Erythroblast (primary cell): ENCODE measurements around the gene FILIP1.

Experiments
- DNase-seq, 2 experiments: peaks; one replicate each; lab custom pipeline; 2025; lab: John Stamatoyannopoulos, UW
- GATA1 ChIP-seq: IDR thresholded peaks from 2 replicates; pipeline ENCODE4 v1.6.1; 2011; ENCODE audit warnings: low read depth, mild to moderate bottlenecking, control low read depth, low read length, moderate library complexity
- POLR2A ChIP-seq: IDR thresholded peaks from 2 replicates; pipeline ENCODE4 v1.6.1; 2011; ENCODE audit warnings: mild to moderate bottlenecking, low read length

Gene FILIP1

GRCh38 chr6:75493400-75494064 is at the start of gene FILIP1:
Gene FILIP1 (minus strand): TSS chr6:75493800. CDS start chr6:75414972, 78,828 bp downstream.
- no peak for DNase-seq
- TF ChIP-seq GATA1 = no peak
- TF ChIP-seq POLR2A = no peak

GRCh38 chr6:75543311-75543710 is 49.7 kb upstream of the FILIP1 start:
- DNase-seq = no peak
- TF ChIP-seq GATA1 (no peak), POLR2A (no peak)

DNA sequence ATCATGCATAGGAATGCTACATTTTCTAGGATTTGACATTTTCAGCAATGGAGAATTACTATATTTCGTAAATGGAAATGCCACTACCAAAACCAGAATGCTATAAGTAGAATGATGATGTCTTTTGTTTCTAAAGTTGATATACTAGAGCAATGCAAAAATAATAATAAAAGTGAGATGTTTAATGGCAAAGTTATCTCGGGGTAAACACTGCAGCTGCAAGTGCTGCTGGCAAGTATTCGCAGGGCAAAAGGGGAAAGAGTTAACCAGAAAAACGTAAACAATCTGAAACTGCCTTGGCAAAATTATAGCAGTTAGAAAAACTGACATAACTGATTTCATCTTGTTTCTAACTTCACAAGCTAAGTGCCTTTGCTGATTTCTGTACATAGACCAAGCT is 45.5 kb upstream of the FILIP1 start:
- TF ChIP-seq GATA1 (no peak), POLR2A (no peak)
- no peak for DNase-seq

DNA sequence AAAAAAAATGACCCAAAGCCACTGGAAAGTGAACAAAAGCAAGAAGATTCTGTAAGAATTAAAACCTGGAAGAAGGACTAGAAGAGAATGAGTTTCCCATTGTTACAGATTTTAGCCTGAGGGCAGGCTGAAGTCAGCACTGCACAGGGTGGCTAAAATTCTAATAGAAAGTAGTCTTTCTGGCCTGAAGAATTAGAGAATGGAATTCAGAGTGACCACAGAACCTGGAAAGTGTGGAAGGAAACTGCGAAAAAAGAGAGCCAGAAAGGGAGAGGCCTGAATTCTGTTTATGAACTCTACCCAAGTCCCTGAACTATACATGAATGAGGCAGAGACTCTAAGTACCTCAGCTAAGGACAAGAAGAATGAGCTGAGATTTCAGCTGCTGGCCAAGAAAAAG is 38.9 kb upstream of the FILIP1 start:
- TF ChIP-seq GATA1 = no peak
- TF ChIP-seq POLR2A = no peak
- DNase-seq = no peak

- no peak for TF ChIP-seq GATA1
- TF ChIP-seq POLR2A = no peak
- DNase-seq = no peak
Measured at GRCh38 chr6:75531174-75531573, 37.6 kb upstream of the FILIP1 start.

DNA sequence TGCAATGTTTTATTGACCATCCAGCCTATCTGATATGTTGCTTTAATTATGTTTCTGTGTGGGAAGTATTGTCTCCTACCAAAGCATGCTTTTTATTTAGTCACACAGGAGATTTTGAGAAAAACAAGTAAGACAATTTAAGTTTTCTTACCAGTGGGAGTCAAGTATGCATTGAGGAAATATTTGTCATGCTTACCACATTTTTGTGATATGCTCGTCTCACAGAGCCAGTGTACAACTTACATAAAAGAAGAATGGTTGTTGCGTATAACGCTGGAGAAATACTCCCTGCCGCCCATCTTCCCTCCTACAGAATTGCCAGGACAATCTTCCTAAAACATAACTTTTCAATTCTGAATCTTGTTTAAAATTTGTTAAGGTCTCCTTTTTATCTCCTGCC is 37.1 kb upstream of the FILIP1 start:
- TF ChIP-seq POLR2A (no peak), GATA1 (no peak)
- no peak for DNase-seq

- no peak for DNase-seq
- TF ChIP-seq POLR2A = no peak
- no peak for TF ChIP-seq GATA1
Measured at GRCh38 chr6:75528423-75528822, 34.8 kb upstream of the FILIP1 start.

GRCh38 chr6:75526502-75527127 is 33.0 kb upstream of the FILIP1 start:
- TF ChIP-seq GATA1 = no peak
- TF ChIP-seq POLR2A = no peak
- DNase-seq = peak; percentile 61 to 77

DNA sequence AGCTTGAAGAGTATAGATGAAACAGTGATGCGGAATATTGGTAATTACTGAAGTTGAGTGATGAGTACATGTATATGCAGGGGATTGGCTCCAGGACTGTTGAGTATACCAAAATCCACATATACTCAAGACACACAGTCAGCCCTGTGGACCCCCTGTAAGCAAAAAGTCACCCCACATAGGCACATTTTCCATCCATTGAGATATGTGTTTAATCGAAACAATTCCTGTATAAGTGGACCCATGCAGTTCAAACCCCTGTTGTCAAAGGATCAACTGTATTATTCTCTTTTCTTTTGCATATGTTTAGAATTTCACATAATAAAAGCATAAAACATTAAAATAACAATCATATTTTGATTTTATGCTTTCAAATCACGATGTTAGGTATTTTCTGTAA is 32.1 kb upstream of the FILIP1 start:
- TF ChIP-seq GATA1 (no peak), POLR2A (no peak)
- no peak for DNase-seq

GRCh38 chr6:75524322-75524972 is 30.8 kb upstream of the FILIP1 start:
- no peak for DNase-seq
- TF ChIP-seq POLR2A (no peak), GATA1 (no peak)

- no peak for DNase-seq
- TF ChIP-seq GATA1 (no peak), POLR2A (no peak)
Measured at GRCh38 chr6:75516757-75517156, 23.2 kb upstream of the FILIP1 start.

DNA sequence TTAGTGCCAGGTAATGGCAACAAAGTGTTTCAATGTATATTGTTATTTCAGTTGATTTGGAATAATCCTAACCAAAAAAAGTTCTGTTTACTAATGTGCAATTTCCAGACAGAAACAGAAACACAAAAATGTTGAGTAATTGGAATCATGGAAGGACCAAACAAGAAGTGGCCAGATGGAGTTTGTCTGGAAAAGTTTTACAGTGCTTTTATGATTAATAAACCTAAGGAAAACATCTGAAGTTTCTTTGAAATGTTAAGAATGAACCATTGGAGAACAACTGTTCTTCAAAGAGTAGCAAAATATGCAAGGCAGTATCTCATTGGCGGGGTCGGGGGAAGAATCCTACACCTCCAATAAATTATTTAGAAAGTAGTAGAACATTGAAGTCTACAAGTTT is 19.0 kb upstream of the FILIP1 start:
- TF ChIP-seq GATA1 (no peak), POLR2A (no peak)
- DNase-seq = no peak

- no peak for DNase-seq
- TF ChIP-seq POLR2A = no peak
- no peak for TF ChIP-seq GATA1
Measured at GRCh38 chr6:75505424-75505823, 11.8 kb upstream of the FILIP1 start.
